Bronchial epithelial cell (primary cell): ENCODE measurements around the gene ABCC10. TPM values are rescaled to one million over a fixed set of nuclear protein-coding genes. Genes with fewer than 3 reads are reported as not detected.

Source experiments
- DNase-seq: peaks from one replicate; pipeline ENCODE4 v3.0.0-alpha.2; 2010; ENCODE audit warnings: low read depth
- FAIRE-seq: peaks from 2 replicates; lab custom pipeline; 2011; peaks lifted over from hg19 to GRCh38; lab: Jason Lieb, UNC
- H3K27me3 ChIP-seq: 2 replicates; pipeline ENCODE4 v1.5.1; 2011; ENCODE audit warnings: low read length; ENCODE audit not compliant: control insufficient read depth, insufficient read depth
- H3K36me3 ChIP-seq: 2 replicates; pipeline ENCODE4 v1.5.1; 2011; ENCODE audit warnings: low read length; ENCODE audit not compliant: control insufficient read depth, insufficient read depth
- H3K4me3 ChIP-seq: 2 replicates; pipeline ENCODE4 v1.5.1; 2011; ENCODE audit warnings: mild to moderate bottlenecking, low read depth, low read length, control low read depth
- CTCF ChIP-seq: IDR thresholded peaks from 2 replicates; pipeline ENCODE4 v1.5.1; 2011; ENCODE audit warnings: mild to moderate bottlenecking, moderate library complexity, low read length, control low read depth, inconsistent platforms; ENCODE audit not compliant: insufficient read depth, severe bottlenecking
- total RNA-seq: library from RNA; depleted of rRNA; stranded (reverse); fragments of >200 nt; gene quantifications from 2 replicates; pipeline ENCODE4 v1.2.1, GENCODE V29; 2014

The ABCC10 gene
- total RNA-seq, 1 donor from 2014 or later, result 9.7 TPM

- Histone ChIP-seq H3K36me3 (peaks cover 23% of the 10 kb centered on the region), H3K4me3 (no peak overlapping the region), H3K27me3 (no peaks in the 10 kb centered on the region)
- FAIRE-seq (peak; percentile 36), DNase-seq (no peak)
- TF ChIP-seq CTCF, result no peak
Measured at GRCh38 chr6:43435682-43436437, 8.5 kb downstream of the ABCC10 start.

- DNase-seq, result peak; percentile 89
- H3K27me3 ChIP-seq, result no peaks in the 10 kb centered on the region
- no peak for FAIRE-seq
- no peak overlapping the region for H3K4me3 ChIP-seq
- peaks cover 24% of the 10 kb centered on the region for H3K36me3 ChIP-seq
- no peak for TF ChIP-seq CTCF
Measured at GRCh38 chr6:43436577-43437282, 9.4 kb downstream of the ABCC10 start.

- Histone ChIP-seq H3K4me3 (no peak overlapping the region), H3K27me3 (no peaks in the 10 kb centered on the region), H3K36me3 (peaks cover 23% of the 10 kb centered on the region)
- FAIRE-seq, result no peak
- DNase-seq, result no peak
- no peak for TF ChIP-seq CTCF
Measured at GRCh38 chr6:43437700-43438099, 10.4 kb downstream of the ABCC10 start.

GRCh38 chr6:43442935-43443334 lies 15.6 kb downstream of the ABCC10 start:
- FAIRE-seq (no peak), DNase-seq (no peak)
- TF ChIP-seq CTCF, result no peak
- H3K4me3 ChIP-seq, result no peak overlapping the region
- peaks cover 43% of the 10 kb centered on the region for H3K36me3 ChIP-seq
- no peaks in the 10 kb centered on the region for H3K27me3 ChIP-seq

GRCh38 chr6:43444036-43444435 lies 16.7 kb downstream of the ABCC10 start:
- no peak for TF ChIP-seq CTCF
- H3K27me3 ChIP-seq, result no peaks in the 10 kb centered on the region
- FAIRE-seq (no peak), DNase-seq (no peak)
- peaks cover 34% of the 10 kb centered on the region for H3K36me3 ChIP-seq
- no peak overlapping the region for H3K4me3 ChIP-seq
